GM12801 (cell line): ENCODE results near the gene MLST8.

Source experiments
- CTCF ChIP-seq: IDR thresholded peaks from one replicate; pipeline ENCODE4 v1.5.1; 2011; ENCODE audit warnings: control low read depth; ENCODE audit not compliant: insufficient read length; ENCODE audit errors: extremely low read depth

MLST8 gene

GRCh38 chr16:2175454-2175853 is 29.8 kb upstream of the MLST8 start:
- no peak for TF ChIP-seq CTCF

GRCh38 chr16:2176047-2176446 is 29.2 kb upstream of the MLST8 start:
- TF ChIP-seq CTCF, result no peak

GRCh38 chr16:2177101-2177500 is 28.2 kb upstream of the MLST8 start:
- TF ChIP-seq CTCF, result no peak

- TF ChIP-seq CTCF, result no peak
These were observed 27.7 kb upstream of the MLST8 start for GRCh38 chr16:2177561-2177960.

- no peak for TF ChIP-seq CTCF
These were observed 26.7 kb upstream of the MLST8 start for GRCh38 chr16:2178321-2179106.

GRCh38 chr16:2179107-2179501 is 26.1 kb upstream of the MLST8 start:
- no peak for TF ChIP-seq CTCF

- no peak for TF ChIP-seq CTCF
These were observed 25.7 kb upstream of the MLST8 start for GRCh38 chr16:2179576-2179975.

GRCh38 chr16:2180461-2180860 is 24.8 kb upstream of the MLST8 start:
- no peak for TF ChIP-seq CTCF
